Mucosa of descending colon (tissue), 3 donors: ENCODE measurements around the gene OSBPL10. TPM values are rescaled to one million over a fixed set of nuclear protein-coding genes. Genes with fewer than 3 reads are reported as not detected.

Source experiments
- ATAC-seq: fragments of 200-7000 bp; cut with Tn5 transposase; one replicate; pipeline ENCODE4 v1.9.1; 2020; ENCODE audit warnings: mild to moderate bottlenecking, moderate library complexity
- DNase-seq, 3 donors: peaks; one replicate each; pipeline ENCODE4 v3.0.0-alpha.2; 2020
- H3K36me3 ChIP-seq: fragments of 200-600 bp; one replicate; pipeline ENCODE4 v1.8.0; 2021; ENCODE audit warnings: low read depth, mild to moderate bottlenecking
- H3K4me1 ChIP-seq: fragments of 200-600 bp; one replicate; pipeline ENCODE4 v1.8.0; 2021; ENCODE audit warnings: low read depth, mild to moderate bottlenecking
- H3K4me3 ChIP-seq: fragments of 200-600 bp; one replicate; pipeline ENCODE4 v1.8.0; 2021; ENCODE audit warnings: mild to moderate bottlenecking
- H3K9me3 ChIP-seq: fragments of 200-600 bp; one replicate; pipeline ENCODE4 v1.8.0; 2021; ENCODE audit warnings: mild to moderate bottlenecking
- CTCF ChIP-seq: fragments of 200-600 bp; IDR thresholded peaks from one replicate; pipeline ENCODE4 v1.8.0; 2022; ENCODE audit warnings: antibody characterized with exemption, mild to moderate bottlenecking
- intact Hi-C, 2 donors: fragments of 100-400 bp; cut with DNase I in 1 of 2; cut with micrococcal nuclease in 1 of 2; formaldehyde crosslinking; loops; one replicate each; pipeline versions ENCODE4 v1.11.0 to v1.11.1; 2022; cut with DNase I, micrococcal nuclease
- total RNA-seq, 3 donors: library from RNA; stranded (reverse); fragmentation: NEBNext Ultra II Directional in 2 of 3; extraction: Animal tissue kit (Norgen Biotek cat#: 25700) in 2 of 3; gene quantifications; one replicate each; pipeline versions ENCODE4 v1.2.1 to v1.2.4, GENCODE V29; 2021 to 2023
- donor health status: DM: no; HTN: no; CAD: no; lungs with moderate emphysema.
- donor health status: DM: no; HTN: no; CAD: no.
- donor health status: DM: no; HTN: yes; CAD: no.

OSBPL10 gene
- total RNA-seq, 3 donors from 2014 or later: 15.7 to 23.9 (median 16.6) TPM

DNA sequence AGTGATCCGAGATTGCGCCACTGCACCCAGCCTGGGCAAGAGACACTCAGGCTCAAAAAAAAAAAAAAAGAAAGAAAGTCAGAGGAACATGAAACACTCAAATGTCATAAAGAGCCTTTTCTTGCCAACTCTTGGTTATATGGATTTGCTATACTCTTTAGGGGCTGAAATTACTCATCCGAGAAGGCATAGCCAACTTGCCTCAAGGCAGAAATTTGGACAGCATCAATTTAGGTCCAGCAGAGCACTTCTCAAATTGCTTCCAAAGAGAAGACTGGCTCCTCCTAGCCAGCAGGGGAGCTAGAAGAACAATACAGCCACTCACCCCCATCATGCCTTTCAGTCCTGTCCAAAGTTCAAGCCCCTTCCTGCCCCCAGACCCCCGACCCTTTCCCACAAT is 43.8 kb downstream of the OSBPL10 start:
- intact Hi-C loops: no loop called here
- DNase-seq: no peak
- ATAC-seq: no peak
- H3K4me1 ChIP-seq: no peaks in the 10 kb centered on the region
- H3K4me3 ChIP-seq: no peak overlapping the region
- no peak for TF ChIP-seq CTCF
- no peaks in the 10 kb centered on the region for H3K36me3 ChIP-seq
- no peaks in the 10 kb centered on the region for H3K9me3 ChIP-seq

DNA sequence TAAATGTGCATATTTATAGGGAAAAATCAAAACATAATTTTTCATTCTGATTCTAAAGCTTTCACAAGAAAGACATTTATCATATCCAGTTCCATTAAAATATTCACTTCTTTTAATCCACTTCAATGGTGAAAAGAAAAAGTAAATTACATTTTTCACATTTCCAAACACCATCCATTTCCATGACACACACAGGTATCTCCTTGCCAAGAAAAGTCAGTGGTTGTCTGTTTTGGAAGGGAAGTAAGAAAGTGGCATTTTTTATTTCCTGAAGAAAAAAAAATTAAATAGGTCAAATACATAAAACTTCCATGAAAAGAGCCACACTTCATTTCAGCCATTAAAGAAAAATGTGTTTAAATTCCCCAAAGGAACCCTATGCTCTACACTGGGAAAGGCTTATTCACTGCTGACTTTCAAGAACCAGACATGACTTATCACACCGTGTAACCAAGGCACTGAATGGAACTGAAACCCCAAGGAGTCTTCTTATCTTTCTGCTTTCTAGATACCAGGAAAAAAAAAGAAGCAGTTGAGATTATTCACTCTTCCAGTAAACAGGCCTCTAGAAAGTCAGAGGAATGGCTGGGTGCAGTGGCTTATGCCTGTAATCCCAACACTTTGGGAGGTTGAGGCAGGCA is 44.5 kb downstream of the OSBPL10 start:
- no peaks in the 10 kb centered on the region for H3K4me1 ChIP-seq
- no peak overlapping the region for H3K4me3 ChIP-seq
- intact Hi-C loops: no loop called here
- no peaks in the 10 kb centered on the region for H3K36me3 ChIP-seq
- H3K9me3 ChIP-seq: no peaks in the 10 kb centered on the region
- ATAC-seq: no peak
- DNase-seq: no peak
- TF ChIP-seq CTCF: no peak

GRCh38 chr3:31934866-31935265 is 46.2 kb downstream of the OSBPL10 start:
- DNase-seq: no peak
- intact Hi-C loops: no loop called here
- Histone ChIP-seq H3K4me1 (no peaks in the 10 kb centered on the region), H3K4me3 (no peak overlapping the region), H3K36me3 (no peaks in the 10 kb centered on the region), H3K9me3 (no peaks in the 10 kb centered on the region)
- TF ChIP-seq CTCF: no peak
- no peak for ATAC-seq

- H3K4me1 ChIP-seq: no peaks in the 10 kb centered on the region
- DNase-seq: no peak
Measured at GRCh38 chr3:31934018-31934417, 47.0 kb downstream of the OSBPL10 start.

DNA sequence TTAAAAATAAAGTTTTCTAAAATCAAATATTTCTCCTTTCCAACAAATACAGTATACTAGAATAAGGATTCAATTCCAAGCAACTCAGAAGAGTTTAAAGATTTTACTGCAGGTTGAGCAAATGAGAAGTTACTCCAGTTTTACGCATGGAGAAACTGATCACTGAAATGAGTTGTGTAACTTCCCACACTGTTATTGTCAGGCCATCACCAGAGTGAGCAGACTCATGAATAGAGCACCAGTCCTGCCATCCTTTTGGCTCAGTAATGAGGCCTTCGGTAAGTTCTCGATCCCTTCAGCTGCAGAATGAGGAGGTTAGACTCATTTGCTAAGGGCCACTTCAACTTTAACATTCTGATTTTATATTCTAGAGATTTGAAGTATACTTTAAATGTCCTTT is 48.1 kb downstream of the OSBPL10 start:
- DNase-seq (no peak), ATAC-seq (no peak)
- H3K4me3 ChIP-seq: no peak overlapping the region
- no peaks in the 10 kb centered on the region for H3K36me3 ChIP-seq
- H3K4me1 ChIP-seq: no peaks in the 10 kb centered on the region
- intact Hi-C loops: no loop called here
- TF ChIP-seq CTCF: no peak
- no peaks in the 10 kb centered on the region for H3K9me3 ChIP-seq

More at GRCh38 chr3:31934018-31934417, 47.0 kb downstream of the OSBPL10 start:
- intact Hi-C loops: no loop called here
- ATAC-seq: no peak
- H3K9me3 ChIP-seq: no peaks in the 10 kb centered on the region
- no peak overlapping the region for H3K4me3 ChIP-seq
- H3K36me3 ChIP-seq: no peaks in the 10 kb centered on the region
- no peak for TF ChIP-seq CTCF
